OCI-LY3 (cell line): ENCODE data around the gene GDPD4.

Experiments used
- H2AFZ ChIP-seq: fragments of 200-600, 300-600 bp; shearing (Covaris generic); 2 replicates; pipeline ENCODE4 v1.6.0; 2014; ENCODE audit warnings: antibody characterized with exemption, low read depth, low read length
- H3K27ac ChIP-seq: fragments of 200-600, 300-600 bp; sonication (generic); 2 replicates; pipeline ENCODE4 v1.5.1; 2014; ENCODE audit warnings: mild to moderate bottlenecking, low read length, moderate library complexity, mixed read lengths
- H3K27me3 ChIP-seq: fragments of 200-600, 300-600 bp; sonication (generic); 2 replicates; pipeline ENCODE4 v1.6.1; 2014; ENCODE audit warnings: low read depth, low read length, mixed read lengths
- H3K36me3 ChIP-seq: fragments of 200-600, 300-600 bp; sonication (generic); replicated peaks from 2 replicates; pipeline ENCODE3; 2014; ENCODE audit warnings: low read depth, low read length, mixed read lengths
- H3K4me1 ChIP-seq: fragments of 300-600, 200-600 bp; sonication (generic); 2 replicates; pipeline ENCODE4 v1.6.1; 2014; ENCODE audit warnings: low read length, mixed read lengths
- H3K4me2 ChIP-seq: fragments of 200-600, 300-600 bp; sonication (generic); 2 replicates; pipeline ENCODE4 v1.6.1; 2014; ENCODE audit warnings: low read length, mixed read lengths
- H3K4me3 ChIP-seq: fragments of 300-600, 200-600 bp; sonication (generic); 2 replicates; pipeline ENCODE4 v1.5.1; 2014; ENCODE audit warnings: antibody characterized with exemption, mild to moderate bottlenecking, low read length, moderate library complexity
- H3K79me2 ChIP-seq: fragments of 300-600, 200-600 bp; shearing (Covaris generic); 2 replicates; pipeline ENCODE4 v1.6.1; 2014; ENCODE audit warnings: mild to moderate bottlenecking, low read length, mixed read lengths
- H3K9ac ChIP-seq: fragments of 300-600, 200-600 bp; shearing (Covaris generic); 2 replicates; pipeline ENCODE4 v1.6.0; 2014; ENCODE audit warnings: mild to moderate bottlenecking, low read length, moderate library complexity
- H3K9me3 ChIP-seq: fragments of 200-600, 300-600 bp; shearing (Covaris generic); 2 replicates; pipeline ENCODE4 v1.6.1; 2014; ENCODE audit warnings: low read length, mixed read lengths; ENCODE audit not compliant: insufficient read depth
- H4K20me1 ChIP-seq: fragments of 200-600, 300-600 bp; sonication (generic); 2 replicates; pipeline ENCODE4 v1.6.1; 2016; ENCODE audit warnings: low read length, mixed read lengths; ENCODE audit not compliant: insufficient read depth
- EZH2phosphoT487 ChIP-seq: fragments of 200-600 bp; shearing (Covaris generic); IDR thresholded peaks from 2 replicates; pipeline ENCODE4 v1.6.1; 2018; ENCODE audit warnings: antibody characterized with exemption, mixed run types, low read depth
- TF ChIP-seq, protein P1 (sequence below): fragments of 200-600, 300-600 bp; sonication (generic); IDR thresholded peaks from 2 replicates; pipeline ENCODE4 v1.5.1; 2014; ENCODE audit warnings: antibody characterized with exemption, low read length, low read depth

GDPD4 gene

DNA sequence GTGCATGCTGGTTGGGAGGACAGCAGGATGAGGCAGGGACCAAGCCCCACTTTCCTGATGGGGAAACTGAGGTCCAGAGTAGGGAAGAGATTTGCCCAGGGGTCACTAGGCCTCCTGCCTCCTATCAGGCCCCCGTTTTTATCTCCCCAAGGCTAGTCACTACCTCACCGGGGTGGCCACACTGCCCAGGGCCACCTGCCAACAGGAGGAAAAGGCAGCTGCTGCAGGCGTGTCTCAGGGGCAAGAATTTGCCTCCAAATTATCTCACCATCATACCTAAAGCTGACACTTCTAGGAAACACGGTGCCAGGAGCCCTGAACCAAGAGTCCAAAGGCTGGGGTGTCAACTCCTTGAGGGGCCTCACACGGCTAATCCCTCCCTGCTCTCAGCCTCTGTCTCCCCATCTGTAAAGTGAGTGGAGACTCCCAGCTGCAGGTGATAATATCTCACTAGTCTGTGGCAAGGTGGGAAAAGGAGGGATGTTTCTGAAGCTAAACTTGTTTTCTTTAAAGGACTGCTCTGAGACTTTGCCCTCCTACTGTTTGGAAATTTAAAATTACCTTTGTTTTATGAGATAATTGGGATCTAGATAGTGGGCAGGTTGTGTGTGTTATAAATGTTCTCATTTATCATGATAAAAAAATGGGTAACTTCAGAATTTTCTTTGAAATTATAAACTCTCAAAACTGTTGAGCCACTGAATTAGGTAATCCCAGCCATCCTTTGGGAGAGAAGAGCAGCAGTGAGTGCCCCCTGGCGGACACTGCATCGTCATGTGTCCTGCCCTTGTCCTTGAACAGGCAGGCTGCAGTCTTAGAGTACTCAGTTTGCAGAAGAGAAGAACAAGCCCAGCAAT is 113.5 kb downstream of the GDPD4 start:
- no peaks in the 10 kb centered on the region for H3K36me3 ChIP-seq
- no peaks in the 10 kb centered on the region for H3K27me3 ChIP-seq
- H3K79me2 ChIP-seq, result no peaks in the 10 kb centered on the region
- H3K4me2 ChIP-seq, result no peak overlapping the region
- H3K9ac ChIP-seq, result no peak overlapping the region
- H2AFZ ChIP-seq, result no peak overlapping the region
- peaks cover 12% of the 10 kb centered on the region for H3K4me1 ChIP-seq
- H3K27ac ChIP-seq, result no peak overlapping the region
- TF ChIP-seq, protein P1, sequence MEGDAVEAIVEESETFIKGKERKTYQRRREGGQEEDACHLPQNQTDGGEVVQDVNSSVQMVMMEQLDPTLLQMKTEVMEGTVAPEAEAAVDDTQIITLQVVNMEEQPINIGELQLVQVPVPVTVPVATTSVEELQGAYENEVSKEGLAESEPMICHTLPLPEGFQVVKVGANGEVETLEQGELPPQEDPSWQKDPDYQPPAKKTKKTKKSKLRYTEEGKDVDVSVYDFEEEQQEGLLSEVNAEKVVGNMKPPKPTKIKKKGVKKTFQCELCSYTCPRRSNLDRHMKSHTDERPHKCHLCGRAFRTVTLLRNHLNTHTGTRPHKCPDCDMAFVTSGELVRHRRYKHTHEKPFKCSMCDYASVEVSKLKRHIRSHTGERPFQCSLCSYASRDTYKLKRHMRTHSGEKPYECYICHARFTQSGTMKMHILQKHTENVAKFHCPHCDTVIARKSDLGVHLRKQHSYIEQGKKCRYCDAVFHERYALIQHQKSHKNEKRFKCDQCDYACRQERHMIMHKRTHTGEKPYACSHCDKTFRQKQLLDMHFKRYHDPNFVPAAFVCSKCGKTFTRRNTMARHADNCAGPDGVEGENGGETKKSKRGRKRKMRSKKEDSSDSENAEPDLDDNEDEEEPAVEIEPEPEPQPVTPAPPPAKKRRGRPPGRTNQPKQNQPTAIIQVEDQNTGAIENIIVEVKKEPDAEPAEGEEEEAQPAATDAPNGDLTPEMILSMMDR, result peak; percentile 96
- TF ChIP-seq EZH2phosphoT487, result no peak
- no peaks in the 10 kb centered on the region for H3K9me3 ChIP-seq
- H4K20me1 ChIP-seq, result no peaks in the 10 kb centered on the region
- H3K4me3 ChIP-seq, result no peak overlapping the region

DNA sequence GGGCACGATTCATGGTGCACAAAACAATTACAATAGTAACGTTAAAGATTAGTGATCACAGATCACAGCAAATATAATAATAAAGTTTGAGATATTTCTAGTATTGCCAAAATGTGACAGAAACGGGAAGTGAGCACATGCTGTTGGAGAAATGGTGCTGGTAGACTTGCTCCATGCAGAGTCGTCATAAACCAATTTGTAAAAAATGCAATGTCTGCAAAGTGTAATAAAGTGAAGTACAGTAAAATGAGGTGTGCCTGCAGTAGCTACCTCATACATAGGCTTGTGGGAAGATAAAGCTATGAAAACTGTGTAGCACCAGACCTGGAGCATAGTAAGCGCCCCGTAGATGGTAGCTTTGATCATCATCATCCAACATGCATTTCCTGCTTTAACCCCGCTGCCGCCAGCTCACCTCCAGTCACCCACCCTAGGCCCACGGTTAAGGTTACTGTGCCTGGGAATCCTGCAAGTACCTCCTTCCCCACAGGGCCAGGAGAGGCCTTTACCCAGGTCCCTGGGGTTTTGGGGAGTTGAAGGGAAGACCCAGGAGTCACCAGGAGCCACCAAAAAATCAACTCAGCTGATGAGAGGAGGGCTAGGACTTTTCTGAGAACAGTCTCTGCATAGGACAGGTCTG is 114.3 kb downstream of the GDPD4 start:
- no peak overlapping the region for H3K9ac ChIP-seq
- TF ChIP-seq, protein P1, result no peak
- no peak for TF ChIP-seq EZH2phosphoT487
- H3K79me2 ChIP-seq, result no peaks in the 10 kb centered on the region
- 0 out of 2 replicates have a peak overlapping the region, but pooled peaks have one; percentile 12 for H3K4me2 ChIP-seq
- H3K4me3 ChIP-seq, result no peak overlapping the region
- H4K20me1 ChIP-seq, result no peaks in the 10 kb centered on the region
- peaks cover 12% of the 10 kb centered on the region for H3K4me1 ChIP-seq
- H2AFZ ChIP-seq, result no peak overlapping the region
- H3K27ac ChIP-seq, result no peak overlapping the region
- H3K9me3 ChIP-seq, result no peaks in the 10 kb centered on the region
- no peaks in the 10 kb centered on the region for H3K27me3 ChIP-seq
- H3K36me3 ChIP-seq, result no peaks in the 10 kb centered on the region

DNA sequence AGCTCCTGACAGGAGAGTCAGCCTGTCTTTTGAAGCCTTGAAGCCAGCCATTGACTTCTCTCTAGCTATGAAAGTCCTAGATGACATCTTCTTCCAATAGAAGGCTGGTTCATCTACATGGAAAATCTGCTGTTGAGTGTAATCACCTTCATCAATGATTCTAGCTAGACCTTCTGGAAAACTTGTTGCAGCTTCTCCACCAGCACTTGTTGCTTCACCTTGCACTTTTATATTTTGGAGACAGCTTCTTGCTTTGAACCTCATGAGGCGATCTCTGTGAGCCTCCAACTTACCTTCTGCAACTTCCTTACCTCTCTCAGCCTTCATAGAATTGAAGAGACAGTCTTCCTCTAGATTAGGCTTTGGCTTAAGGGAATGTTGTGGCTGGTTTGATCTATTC is 115.2 kb downstream of the GDPD4 start:
- no peak overlapping the region for H3K27ac ChIP-seq
- no peak overlapping the region for H3K4me3 ChIP-seq
- no peaks in the 10 kb centered on the region for H3K36me3 ChIP-seq
- no peak overlapping the region for H3K9ac ChIP-seq
- no peak overlapping the region for H3K4me2 ChIP-seq
- no peaks in the 10 kb centered on the region for H4K20me1 ChIP-seq
- no peaks in the 10 kb centered on the region for H3K9me3 ChIP-seq
- peaks cover 12% of the 10 kb centered on the region for H3K4me1 ChIP-seq
- no peaks in the 10 kb centered on the region for H3K79me2 ChIP-seq
- no peak overlapping the region for H2AFZ ChIP-seq
- TF ChIP-seq EZH2phosphoT487, result no peak
- TF ChIP-seq, protein P1, result no peak
- H3K27me3 ChIP-seq, result no peaks in the 10 kb centered on the region

DNA sequence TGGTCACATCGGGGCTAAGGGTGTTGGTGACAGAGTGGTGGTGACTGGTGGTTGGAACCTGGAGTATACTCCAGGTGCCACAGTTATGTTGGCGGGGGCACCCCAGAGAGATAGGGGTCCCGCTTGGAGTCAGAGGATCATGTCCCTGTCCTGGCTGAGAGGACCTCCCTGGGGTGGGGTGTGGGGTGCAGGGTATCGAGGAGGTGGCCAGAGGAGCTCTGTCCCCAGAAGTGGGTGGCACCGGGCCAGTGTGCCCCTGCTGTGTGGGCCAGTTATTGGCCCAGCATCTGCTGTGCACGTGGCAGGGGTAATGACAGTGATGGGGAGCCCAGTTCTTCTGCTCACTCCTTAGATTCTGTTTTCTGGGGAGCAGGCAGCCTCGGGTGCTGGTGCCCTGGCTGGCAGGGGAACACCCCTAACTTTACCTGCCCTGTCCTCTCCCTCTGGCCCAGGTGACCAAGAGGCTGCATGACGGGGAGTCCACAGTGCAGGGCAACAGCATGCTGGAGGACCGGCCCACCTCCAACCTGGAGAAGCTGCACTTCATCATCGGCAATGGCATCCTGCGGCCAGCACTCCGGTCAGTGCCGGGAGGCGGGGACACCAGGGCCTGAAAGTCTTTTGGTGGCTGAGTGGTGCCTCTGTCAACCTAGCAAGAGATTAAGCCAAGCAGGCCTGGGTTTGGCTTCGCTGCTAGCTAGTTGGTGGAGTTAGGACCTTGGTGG is 117.2 kb downstream of the GDPD4 start:
- Histone ChIP-seq H3K4me1 (peaks cover 12% of the 10 kb centered on the region), H3K9me3 (no peaks in the 10 kb centered on the region), H3K27me3 (no peaks in the 10 kb centered on the region), H2AFZ (no peak overlapping the region), H3K36me3 (no peaks in the 10 kb centered on the region), H3K4me3 (no peak overlapping the region), H3K4me2 (no peak overlapping the region), H3K79me2 (no peaks in the 10 kb centered on the region), H3K27ac (no peak overlapping the region), H4K20me1 (no peaks in the 10 kb centered on the region), H3K9ac (no peak overlapping the region)
- TF ChIP-seq, protein P1, result no peak
